Body of pancreas (tissue), 4 donors: ENCODE measurements around the gene ZFP42.

Experiments
- POLR2A ChIP-seq, 3 donors: fragments of 450-650 bp; IDR thresholded peaks; one replicate each; pipeline ENCODE4 v1.6.1; 2016; ENCODE audit warnings: antibody characterized with exemption in 3 of 3, mild to moderate bottlenecking in 2 of 3
- TF ChIP-seq, protein P1 (sequence below), 7 experiments: fragments of 450-650 bp in 4 of 7; fragments of 200-600 bp in 3 of 7; sonication (generic) in 3 of 7; IDR thresholded peaks; one replicate each; pipeline ENCODE4 v1.5.1; 2016 to 2019; ENCODE audit warnings: antibody characterized with exemption in 7 of 7

DNA sequence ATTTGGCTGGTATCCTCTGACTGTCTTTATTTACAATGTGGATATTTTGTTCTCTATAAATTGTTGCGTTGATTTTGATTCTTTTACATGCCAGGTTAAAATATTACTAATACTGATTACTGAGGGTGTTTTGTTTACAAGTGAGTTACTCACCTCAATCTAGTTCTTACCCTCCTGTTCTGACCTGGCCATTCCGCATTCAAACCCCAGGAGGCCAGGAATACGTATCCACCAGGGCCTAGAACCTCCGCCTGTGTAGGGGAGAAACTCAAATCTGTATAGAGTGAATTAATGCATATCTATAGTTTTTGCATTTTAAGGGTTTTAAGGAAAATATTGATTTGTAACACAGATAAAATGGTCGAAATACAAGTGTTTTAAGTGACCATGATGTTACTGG, 2.6 kb upstream of the ZFP42 start:
- TF ChIP-seq, protein P1, sequence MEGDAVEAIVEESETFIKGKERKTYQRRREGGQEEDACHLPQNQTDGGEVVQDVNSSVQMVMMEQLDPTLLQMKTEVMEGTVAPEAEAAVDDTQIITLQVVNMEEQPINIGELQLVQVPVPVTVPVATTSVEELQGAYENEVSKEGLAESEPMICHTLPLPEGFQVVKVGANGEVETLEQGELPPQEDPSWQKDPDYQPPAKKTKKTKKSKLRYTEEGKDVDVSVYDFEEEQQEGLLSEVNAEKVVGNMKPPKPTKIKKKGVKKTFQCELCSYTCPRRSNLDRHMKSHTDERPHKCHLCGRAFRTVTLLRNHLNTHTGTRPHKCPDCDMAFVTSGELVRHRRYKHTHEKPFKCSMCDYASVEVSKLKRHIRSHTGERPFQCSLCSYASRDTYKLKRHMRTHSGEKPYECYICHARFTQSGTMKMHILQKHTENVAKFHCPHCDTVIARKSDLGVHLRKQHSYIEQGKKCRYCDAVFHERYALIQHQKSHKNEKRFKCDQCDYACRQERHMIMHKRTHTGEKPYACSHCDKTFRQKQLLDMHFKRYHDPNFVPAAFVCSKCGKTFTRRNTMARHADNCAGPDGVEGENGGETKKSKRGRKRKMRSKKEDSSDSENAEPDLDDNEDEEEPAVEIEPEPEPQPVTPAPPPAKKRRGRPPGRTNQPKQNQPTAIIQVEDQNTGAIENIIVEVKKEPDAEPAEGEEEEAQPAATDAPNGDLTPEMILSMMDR (IDR thresholded peaks at IDR 0.05), result no peak
- TF ChIP-seq POLR2A (IDR thresholded peaks at IDR 0.05), result no peak
